Testis (tissue), 2 donors: Measurements from ENCODE around the gene ZNF83.
"Not testable (repeated sequence)": the region's sequence is repeated elsewhere in the genome, so short reads cannot be mapped to it uniquely, and the experiment has no call there.

ENCODE experiments used
- CTCF ChIP-seq, 3 experiments: fragments of 450-650 bp in 2 of 3; fragments of 200-600 bp in 1 of 3; sonication (generic) in 1 of 3; IDR thresholded peaks; one replicate each; pipeline ENCODE4 v1.5.1; 2016 to 2019; ENCODE audit warnings: antibody characterized with exemption in 3 of 3, mild to moderate bottlenecking in 2 of 3, moderate library complexity in 1 of 3
- POLR2A ChIP-seq: fragments of 450-650 bp; IDR thresholded peaks from one replicate; pipeline ENCODE4 v1.6.1; 2017; ENCODE audit warnings: antibody characterized with exemption, mild to moderate bottlenecking, moderate library complexity

GRCh38 chr19:52569638-52569999, 68.5 kb downstream of the ZNF83 start:
- TF ChIP-seq CTCF (IDR thresholded peaks at IDR 0.05); POLR2A: not testable (repeated sequence)
